Activated CD8-positive, alpha-beta T cell treated with anti-CD3 and anti-CD28 coated beads for 36 hours (primary cell): ENCODE data around the gene HMCN1. TPM values are rescaled to one million over a fixed set of nuclear protein-coding genes. Genes with fewer than 3 reads are reported as not detected.

Experiments
- ATAC-seq: fragments of 200-7000 bp; cut with Tn5 transposase; one replicate; pipeline ENCODE4 v1.10.0; 2021; ENCODE audit warnings: mild to moderate bottlenecking, moderate library complexity
- CTCF ChIA-PET: fragments of 350-600 bp; sonication (Branson Sonifier 250); formaldehyde crosslinking; loops from one replicate; lab custom pipeline; 2021; ENCODE audit warnings: antibody characterized with exemption; lab: Charles Lee
- POLR2A ChIA-PET: fragments of 350-600 bp; sonication (Branson Sonifier 250); formaldehyde crosslinking; loops from one replicate; lab custom pipeline; 2021; ENCODE audit warnings: antibody characterized with exemption; lab: Charles Lee
- DNase-seq: peaks from one replicate; pipeline ENCODE4 v3.0.0-alpha.2; 2020
- H3K27ac Mint-ChIP-seq: one replicate; pipeline ENCODE4 v1.8.0; 2021; ENCODE audit warnings: mild to moderate bottlenecking, mixed read lengths
- H3K27me3 Mint-ChIP-seq: one replicate; pipeline ENCODE4 v1.8.0; 2021; ENCODE audit warnings: mixed read lengths
- H3K36me3 Mint-ChIP-seq: one replicate; pipeline ENCODE4 v1.8.0; 2021; ENCODE audit warnings: low read depth, mixed read lengths
- H3K4me1 Mint-ChIP-seq: one replicate; pipeline ENCODE4 v1.8.0; 2021; ENCODE audit warnings: low read depth, mixed read lengths
- H3K4me3 Mint-ChIP-seq: one replicate; pipeline ENCODE4 v1.8.0; 2021; ENCODE audit warnings: mild to moderate bottlenecking, moderate library complexity, mixed read lengths
- H3K9me3 Mint-ChIP-seq: one replicate; pipeline ENCODE4 v1.8.0; 2021; ENCODE audit warnings: mixed read lengths
- intact Hi-C: fragments of 100-400 bp; cut with micrococcal nuclease; formaldehyde crosslinking; loops from one replicate; pipeline ENCODE4 v1.10.0; 2022
- total RNA-seq, 2 experiments: library from RNA; stranded (reverse); gene quantifications; one replicate each; pipeline ENCODE4 v1.2.3, GENCODE V29; 2021
- TF ChIP-seq, protein P1 (sequence below): fragments of 200-600 bp; IDR thresholded peaks from one replicate; pipeline ENCODE4 v1.8.0; 2022; ENCODE audit warnings: antibody characterized with exemption, mild to moderate bottlenecking

The HMCN1 gene
- total RNA-seq, 2 experiments from 2014 or later, result not detected

DNA sequence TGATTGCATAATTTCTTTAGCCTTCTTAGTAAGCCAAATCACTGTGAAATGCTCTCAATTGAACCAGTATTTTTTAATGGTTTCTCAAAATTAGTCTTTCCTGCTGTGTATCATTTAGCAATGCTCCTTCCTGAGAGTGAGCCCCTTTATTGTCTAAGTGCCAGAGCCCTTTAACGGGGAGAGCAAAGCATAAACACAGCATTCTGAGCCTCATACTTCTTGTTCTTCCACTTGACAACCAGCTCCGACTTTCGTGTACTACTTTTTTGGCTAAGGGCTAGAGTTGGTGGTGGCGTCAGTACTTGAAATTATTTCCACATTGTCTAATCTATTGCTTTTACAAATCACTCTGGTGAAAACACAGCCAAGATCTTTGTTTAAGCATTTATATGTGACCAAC is 341.8 kb downstream of the HMCN1 start:
- Mint-ChIP-seq H3K27me3 (peaks cover 4% of the 10 kb centered on the region), H3K36me3 (no peaks in the 10 kb centered on the region), H3K27ac (no peak overlapping the region), H3K9me3 (no peaks in the 10 kb centered on the region), H3K4me1 (no peaks in the 10 kb centered on the region), H3K4me3 (no peak overlapping the region)
- TF ChIP-seq, protein P1, sequence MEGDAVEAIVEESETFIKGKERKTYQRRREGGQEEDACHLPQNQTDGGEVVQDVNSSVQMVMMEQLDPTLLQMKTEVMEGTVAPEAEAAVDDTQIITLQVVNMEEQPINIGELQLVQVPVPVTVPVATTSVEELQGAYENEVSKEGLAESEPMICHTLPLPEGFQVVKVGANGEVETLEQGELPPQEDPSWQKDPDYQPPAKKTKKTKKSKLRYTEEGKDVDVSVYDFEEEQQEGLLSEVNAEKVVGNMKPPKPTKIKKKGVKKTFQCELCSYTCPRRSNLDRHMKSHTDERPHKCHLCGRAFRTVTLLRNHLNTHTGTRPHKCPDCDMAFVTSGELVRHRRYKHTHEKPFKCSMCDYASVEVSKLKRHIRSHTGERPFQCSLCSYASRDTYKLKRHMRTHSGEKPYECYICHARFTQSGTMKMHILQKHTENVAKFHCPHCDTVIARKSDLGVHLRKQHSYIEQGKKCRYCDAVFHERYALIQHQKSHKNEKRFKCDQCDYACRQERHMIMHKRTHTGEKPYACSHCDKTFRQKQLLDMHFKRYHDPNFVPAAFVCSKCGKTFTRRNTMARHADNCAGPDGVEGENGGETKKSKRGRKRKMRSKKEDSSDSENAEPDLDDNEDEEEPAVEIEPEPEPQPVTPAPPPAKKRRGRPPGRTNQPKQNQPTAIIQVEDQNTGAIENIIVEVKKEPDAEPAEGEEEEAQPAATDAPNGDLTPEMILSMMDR, result no peak
- CTCF ChIA-PET, result no interaction called here
- no peak for ATAC-seq
- DNase-seq, result no peak
- POLR2A ChIA-PET, result no interaction called here
- intact Hi-C loops, result no loop called here

DNA sequence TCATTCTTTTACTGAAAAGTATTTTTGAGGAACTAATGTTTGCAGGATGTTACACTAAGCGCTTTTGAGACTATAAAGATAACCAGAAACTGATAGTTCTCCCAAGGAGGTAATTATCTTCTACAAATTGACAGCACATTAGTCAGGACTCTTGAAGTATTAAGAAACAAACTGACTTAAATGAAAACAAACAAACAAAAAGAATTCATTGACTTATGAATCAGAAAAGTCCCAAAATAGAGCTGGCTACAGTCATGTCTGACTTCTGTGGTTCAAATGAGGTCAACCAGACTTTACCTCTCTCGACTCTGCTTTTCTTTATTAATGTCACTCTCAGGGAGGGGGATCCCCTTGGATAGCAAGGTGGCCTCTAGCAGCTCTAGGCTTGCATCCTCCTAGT is 344.1 kb downstream of the HMCN1 start:
- Mint-ChIP-seq H3K9me3 (no peaks in the 10 kb centered on the region), H3K27me3 (peaks cover 4% of the 10 kb centered on the region), H3K4me1 (no peaks in the 10 kb centered on the region), H3K36me3 (no peaks in the 10 kb centered on the region), H3K4me3 (no peak overlapping the region), H3K27ac (no peak overlapping the region)
- ChIA-PET POLR2A (no interaction called here), CTCF (no interaction called here)
- intact Hi-C loops, result no loop called here
- TF ChIP-seq, protein P1, result no peak
- ATAC-seq, result no peak
- no peak for DNase-seq

DNA sequence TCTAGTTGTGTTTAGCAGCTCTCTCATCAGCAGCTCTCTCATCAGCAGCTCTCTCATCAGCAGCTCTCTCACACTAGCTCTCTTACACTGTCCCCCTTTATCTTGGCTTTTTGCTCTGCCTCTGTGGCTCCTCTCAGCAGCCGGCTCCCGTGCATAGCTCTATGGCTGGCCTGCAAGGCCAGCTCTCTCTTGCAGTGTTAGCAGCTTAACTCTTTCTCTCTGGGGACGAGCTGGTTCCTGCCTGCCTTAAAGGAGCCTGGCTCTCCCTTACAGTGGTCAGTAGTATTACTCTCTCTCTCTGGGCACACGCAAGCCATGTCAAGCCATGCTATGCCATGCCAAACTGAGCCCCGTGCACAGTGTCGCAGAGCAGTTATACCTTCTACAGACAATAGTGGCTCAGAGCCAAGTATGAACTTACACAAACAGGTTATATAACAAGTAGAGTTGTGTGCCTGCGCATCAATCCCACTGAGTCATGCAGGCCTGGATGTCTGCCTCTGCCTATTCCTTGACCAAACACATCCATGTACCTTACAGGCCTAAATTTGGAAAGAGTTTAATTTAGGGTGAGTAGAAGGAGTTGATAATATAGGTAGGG is 345.0 kb downstream of the HMCN1 start:
- no peaks in the 10 kb centered on the region for H3K9me3 Mint-ChIP-seq
- TF ChIP-seq, protein P1, result no peak
- ATAC-seq, result no peak
- H3K4me1 Mint-ChIP-seq, result no peaks in the 10 kb centered on the region
- CTCF ChIA-PET, result no interaction called here
- POLR2A ChIA-PET, result no interaction called here
- H3K36me3 Mint-ChIP-seq, result no peaks in the 10 kb centered on the region
- intact Hi-C loops, result no loop called here
- H3K27ac Mint-ChIP-seq, result no peak overlapping the region
- DNase-seq, result no peak
- peaks cover 4% of the 10 kb centered on the region for H3K27me3 Mint-ChIP-seq
- no peak overlapping the region for H3K4me3 Mint-ChIP-seq

DNA sequence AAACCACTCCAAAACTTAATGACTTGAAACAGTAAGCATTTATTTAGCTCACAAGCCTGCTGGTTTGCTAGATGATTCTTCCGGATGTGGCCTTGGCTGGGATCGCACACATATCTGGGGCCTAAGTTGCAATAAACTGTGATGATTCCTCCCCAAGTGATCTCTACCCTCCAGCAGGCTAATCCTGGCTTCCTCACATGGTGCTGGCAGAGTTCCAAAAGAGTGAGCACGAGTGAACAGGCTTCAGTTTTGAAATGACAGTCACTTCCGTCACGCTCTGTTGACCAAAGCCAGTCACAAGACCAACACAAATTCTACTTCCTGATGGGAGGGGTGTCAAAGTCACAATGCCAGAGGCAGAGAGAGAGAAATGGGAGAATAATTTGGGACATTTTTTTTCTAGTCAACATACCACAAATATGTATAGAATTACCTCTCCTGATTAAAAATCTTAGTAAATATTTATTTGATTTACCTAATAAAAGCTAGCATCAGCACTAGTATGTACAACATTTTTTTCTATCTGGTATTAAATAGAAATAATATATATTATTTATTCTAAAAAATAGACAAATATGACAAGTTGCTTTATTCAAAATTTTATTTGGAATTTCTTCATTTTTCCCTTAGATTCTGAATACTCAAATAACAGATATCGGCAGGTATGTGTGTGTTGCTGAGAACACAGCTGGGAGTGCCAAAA is 348.2 kb downstream of the HMCN1 start:
- H3K4me1 Mint-ChIP-seq, result no peaks in the 10 kb centered on the region
- TF ChIP-seq, protein P1, result no peak
- no peaks in the 10 kb centered on the region for H3K36me3 Mint-ChIP-seq
- no peak overlapping the region for H3K4me3 Mint-ChIP-seq
- no peaks in the 10 kb centered on the region for H3K9me3 Mint-ChIP-seq
- H3K27ac Mint-ChIP-seq, result no peak overlapping the region
- intact Hi-C loops, result no loop called here
- ChIA-PET CTCF (no interaction called here), POLR2A (no interaction called here)
- peaks cover 1% of the 10 kb centered on the region for H3K27me3 Mint-ChIP-seq
- ATAC-seq, result no peak
- peak; percentile 25 for DNase-seq

DNA sequence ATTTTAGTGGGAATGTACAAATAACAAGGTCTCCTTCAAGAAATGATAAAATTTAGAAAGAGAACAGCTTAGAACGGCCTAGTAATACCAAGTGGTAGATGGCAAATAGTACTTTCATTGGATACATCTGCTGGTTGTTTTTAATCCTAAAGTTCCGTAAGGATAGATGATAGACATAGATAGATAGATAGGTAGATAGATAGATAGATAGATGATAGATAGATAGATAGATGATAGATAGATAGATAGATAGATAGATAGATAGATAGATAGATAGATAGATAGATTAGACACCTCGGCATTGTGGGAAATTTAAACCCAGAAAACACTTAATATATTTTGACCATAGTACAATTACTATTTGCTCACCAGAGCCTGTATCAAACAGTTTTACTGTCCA is 352.4 kb downstream of the HMCN1 start:
- ATAC-seq, result no peak

More for the DNA sequence above, 352.4 kb downstream of the HMCN1 start:
- Mint-ChIP-seq H3K9me3 (no peaks in the 10 kb centered on the region), H3K4me1 (no peaks in the 10 kb centered on the region), H3K27ac (no peak overlapping the region), H3K4me3 (no peak overlapping the region), H3K36me3 (no peaks in the 10 kb centered on the region), H3K27me3 (peaks cover 3% of the 10 kb centered on the region)
- ChIA-PET POLR2A (no interaction called here), CTCF (no interaction called here)
- intact Hi-C loops, result no loop called here
- TF ChIP-seq, protein P1, result no peak
- DNase-seq, result no peak
